Measurements from ENCODE around the gene KMT5C.

KMT5C gene

DNA sequence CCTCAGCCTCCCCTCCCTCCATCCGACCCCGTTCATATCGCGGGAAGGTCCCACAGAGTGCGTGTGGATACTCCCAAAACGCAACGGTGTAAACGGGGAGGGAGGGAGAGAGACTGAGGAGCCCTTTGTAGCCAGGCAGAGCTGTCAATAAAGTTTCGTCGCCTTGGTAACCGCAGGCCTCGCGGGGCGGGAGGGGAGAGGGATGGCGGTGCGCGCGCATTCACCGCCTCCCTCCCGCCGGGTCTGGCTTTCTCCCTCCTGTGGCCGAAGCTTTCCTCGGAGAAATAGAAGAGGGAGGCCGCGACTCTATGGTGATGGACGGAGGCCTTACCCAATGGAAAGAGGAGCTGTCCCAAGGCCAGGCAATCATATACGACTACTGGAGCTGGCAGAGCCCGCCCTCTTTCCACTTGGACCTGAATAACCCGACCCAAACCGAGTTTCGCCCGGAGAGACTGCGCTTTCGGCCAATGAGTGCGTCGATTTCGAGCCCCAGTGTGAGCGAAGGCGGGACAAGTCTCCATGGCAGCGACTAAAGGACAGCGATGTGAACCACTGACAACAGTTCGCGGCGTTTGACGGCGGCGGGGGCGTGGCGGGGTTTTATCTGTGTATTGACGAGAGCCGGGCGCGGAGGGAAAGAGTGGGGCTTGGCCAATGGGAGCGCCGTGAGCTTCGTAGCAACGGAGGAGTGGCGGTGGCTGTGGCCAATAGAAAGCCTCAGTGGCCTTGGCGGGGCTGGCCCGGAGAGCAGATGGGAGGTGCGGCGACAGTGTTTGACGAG lies at the start of gene KMT5C:
Gene KMT5C (plus strand): TSS at position 772 of the 784 bp plus-strand sequence. CDS start 2,061 bp downstream, outside the sequence.
- FAIRE-seq: peak; percentile 98

- FAIRE-seq: no peak
Observed at GRCh38 chr19:55297267-55297666, 42.4 kb upstream of the KMT5C start.

DNA sequence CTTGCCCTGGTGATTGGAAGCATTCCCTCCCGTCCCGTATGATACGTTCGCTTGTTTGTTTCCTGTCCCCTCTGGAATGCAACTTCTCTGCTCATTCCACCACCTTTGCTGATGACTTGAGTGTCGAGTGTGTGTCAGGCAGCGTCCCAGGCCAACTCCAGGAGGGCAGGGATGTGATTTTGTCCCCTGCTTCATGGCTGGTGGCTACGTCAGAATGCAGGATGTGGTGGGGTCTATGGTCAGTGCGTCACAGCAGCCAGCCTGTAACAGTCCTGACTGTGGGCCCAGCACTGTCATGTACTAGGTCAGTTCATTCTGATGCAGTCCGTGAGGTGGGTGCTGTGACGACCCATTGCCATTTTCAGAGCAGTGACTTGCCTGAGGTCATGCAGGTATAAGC lies 39.7 kb upstream of the KMT5C start:
- no peak for FAIRE-seq

- FAIRE-seq: no peak
Observed at GRCh38 chr19:55300886-55301458, 38.7 kb upstream of the KMT5C start.

DNA sequence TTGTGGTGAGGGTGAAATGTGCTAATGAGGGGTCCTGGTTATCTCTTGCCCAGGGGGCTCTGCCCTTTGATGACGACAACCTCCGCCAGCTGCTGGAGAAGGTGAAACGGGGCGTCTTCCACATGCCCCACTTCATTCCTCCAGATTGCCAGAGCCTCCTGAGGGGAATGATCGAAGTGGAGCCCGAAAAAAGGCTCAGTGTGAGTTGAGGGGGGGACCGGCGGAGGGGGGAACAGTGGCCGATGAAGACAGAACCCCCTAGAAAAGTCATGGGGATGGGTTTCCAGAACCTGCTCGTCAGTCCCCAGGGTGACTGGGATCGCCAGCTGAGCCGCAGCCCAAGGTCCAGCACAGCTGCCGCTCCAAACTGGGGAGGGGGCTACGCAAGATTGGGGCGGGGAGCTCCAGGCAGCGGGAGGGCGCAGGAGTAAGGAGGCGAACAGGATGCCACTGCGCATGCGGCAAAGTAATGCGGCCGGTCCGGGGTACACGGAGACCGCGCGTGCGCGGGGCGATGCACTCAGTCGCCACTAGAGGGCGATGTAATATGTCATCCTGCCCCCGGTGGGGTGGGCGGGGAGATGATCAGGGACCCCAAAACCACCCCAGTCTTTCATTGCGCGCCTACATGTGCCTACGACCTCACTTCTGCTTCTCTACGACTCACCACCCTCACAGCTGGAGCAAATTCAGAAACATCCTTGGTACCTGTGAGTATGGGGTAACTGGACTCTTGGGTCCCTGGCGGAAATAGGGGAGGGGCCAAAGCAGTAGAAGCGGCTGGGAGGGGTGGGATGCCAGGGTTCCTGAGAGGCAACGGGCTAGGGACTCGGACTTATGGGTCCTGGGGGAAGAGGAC lies 38.0 kb upstream of the KMT5C start:
- FAIRE-seq: no peak

DNA sequence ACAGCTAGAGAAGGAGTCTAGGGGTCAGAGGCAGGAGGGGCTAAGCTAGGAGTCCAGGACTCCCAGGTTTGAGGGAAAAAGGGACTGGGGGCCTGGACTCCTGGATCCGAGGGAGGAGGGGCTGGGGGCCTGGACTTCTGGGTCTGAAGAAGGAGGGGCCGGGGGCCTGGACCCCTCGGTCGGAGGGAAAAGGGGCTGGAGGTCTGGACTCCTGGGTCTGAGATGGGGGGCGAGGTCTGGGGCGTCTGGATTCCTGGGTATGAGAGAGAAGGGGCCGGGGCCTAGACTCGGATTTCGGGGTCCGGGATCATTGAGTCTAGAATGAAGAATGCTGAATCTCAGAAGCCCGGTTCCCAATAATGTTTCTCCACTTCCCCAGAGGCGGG lies 37.4 kb upstream of the KMT5C start:
- FAIRE-seq: no peak

DNA sequence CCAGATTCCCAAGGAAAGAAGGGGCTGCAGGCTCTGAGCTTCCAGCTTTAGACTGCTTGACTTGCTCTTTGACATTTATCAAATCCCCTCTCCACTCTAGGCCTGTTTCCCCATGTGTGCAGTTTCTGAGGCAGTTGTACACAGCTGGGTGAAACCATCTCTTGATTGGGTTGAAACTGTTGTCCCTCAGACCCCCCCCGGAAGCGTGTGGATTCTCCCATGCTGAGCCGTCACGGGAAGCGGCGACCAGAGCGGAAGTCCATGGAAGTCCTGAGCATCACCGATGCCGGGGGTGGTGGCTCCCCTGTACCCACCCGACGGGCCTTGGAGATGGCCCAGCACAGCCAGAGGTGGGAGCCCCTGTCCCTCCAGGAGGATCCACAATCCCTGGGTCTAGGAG lies 36.2 kb upstream of the KMT5C start:
- no peak for FAIRE-seq

DNA sequence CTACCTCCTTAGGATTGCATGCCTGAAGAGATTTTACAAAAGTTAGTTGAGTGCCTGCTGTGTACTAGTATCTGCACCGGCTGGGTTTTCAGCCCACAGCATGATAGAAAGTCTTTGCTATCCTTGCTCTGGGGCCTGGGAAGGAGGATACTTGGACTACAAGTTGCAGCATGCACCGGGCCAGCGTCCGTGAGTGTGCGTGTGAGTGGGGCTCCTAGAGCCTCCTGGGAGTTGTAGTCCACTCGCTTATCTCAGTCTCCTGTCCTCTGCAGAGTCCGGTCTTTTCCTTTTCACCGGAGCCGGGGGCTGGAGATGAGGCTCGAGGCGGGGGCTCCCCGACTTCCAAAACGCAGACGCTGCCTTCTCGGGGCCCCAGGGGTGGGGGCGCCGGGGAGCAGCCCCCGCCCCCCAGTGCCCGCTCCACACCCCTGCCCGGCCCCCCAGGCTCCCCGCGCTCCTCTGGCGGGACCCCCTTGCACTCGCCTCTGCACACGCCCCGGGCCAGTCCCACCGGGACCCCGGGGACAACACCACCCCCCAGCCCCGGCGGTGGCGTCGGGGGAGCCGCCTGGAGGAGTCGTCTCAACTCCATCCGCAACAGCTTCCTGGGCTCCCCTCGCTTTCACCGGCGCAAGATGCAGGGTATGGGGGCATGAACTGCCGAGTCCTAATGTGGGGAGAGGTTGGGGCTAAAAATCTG lies 35.2 kb upstream of the KMT5C start:
- FAIRE-seq: no peak

DNA sequence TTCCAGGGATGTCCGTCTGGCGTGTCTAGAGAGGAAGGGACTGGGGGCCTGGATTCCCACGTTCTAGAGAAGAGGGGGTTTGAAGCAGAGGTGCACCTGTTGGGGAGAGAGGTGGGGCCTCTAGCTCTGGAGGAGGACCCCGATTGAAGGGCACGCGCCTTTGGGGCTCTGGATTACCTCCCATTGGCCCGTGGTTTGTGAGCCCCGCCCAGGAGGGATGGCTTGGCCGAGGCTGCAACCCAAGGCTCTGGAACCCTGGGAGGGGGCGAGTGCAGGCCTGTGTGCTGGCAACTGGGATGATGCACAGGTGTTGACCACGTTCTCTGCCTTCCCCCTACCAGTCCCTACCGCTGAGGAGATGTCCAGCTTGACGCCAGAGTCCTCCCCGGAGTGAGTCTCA lies 34.7 kb upstream of the KMT5C start:
- FAIRE-seq: no peak

- FAIRE-seq: no peak
Observed at GRCh38 chr19:55305491-55305890, 34.2 kb upstream of the KMT5C start.

DNA sequence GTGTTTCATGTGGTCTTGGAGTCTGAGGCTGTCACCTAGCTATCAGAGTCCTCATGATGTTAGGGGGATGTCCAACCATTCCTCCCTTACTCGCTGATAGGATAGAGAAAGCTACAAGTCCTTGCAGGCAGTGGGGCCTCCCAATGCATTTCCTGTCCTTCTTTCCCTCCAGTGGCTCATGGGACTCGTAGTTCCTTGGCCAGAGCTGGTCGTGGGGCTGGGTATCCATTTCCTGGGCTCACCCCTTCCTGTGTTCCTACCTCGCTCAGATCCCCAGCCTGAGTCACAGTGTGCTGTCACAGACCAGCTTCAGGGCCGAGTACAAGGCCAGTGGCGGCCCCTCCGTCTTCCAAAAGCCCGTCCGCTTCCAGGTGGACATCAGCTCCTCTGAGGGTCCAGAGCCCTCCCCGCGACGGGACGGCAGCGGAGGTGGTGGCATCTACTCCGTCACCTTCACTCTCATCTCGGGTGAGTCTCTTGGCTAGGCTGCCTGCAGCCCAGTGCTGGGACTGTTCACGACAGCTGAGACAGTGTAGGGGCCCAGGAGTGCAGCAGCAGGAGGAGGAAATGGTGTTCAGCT lies 33.6 kb upstream of the KMT5C start:
- FAIRE-seq: no peak

DNA sequence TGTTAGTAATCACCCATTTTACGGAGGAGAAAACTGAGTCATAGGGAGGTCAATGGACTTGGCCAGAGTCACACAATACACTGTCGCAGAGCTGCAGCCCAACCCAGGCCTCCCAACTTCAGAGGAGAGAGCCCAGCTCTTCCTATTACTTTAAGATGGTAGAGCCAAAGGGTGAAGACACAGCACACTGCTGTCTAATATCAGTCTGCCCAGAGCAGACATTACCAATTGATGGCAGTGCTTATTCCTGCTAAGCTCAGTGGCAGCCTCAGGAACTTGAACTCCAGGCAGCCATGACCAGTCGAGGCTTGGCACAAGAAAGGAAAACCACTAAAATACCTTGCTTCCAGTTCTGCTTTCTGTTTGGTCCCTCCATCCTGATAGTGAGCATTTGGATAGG lies 33.0 kb upstream of the KMT5C start:
- no peak for FAIRE-seq

DNA sequence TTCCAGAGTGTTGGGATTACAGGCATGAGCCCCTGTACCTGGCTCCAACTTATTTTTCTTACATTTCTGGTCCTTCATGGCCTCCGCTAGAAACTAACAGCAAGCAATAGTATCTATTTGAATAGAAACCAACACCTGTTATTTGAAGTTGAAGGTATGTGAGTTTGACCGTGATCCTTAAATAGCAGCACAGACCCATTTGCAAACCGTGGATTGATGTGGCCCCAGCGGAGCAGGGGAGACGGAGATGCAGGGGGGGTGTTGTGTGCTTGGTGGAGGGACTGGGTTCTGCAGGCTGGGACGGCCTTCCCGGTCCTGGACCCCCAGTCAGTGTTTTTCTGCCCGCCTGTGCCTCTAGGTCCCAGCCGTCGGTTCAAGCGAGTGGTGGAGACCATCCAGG lies 31.4 kb upstream of the KMT5C start:
- FAIRE-seq: no peak

- no peak for FAIRE-seq
Observed at GRCh38 chr19:55309448-55309847, 30.2 kb upstream of the KMT5C start.

- no peak for FAIRE-seq
Observed at GRCh38 chr19:55310498-55310897, 29.2 kb upstream of the KMT5C start.

DNA sequence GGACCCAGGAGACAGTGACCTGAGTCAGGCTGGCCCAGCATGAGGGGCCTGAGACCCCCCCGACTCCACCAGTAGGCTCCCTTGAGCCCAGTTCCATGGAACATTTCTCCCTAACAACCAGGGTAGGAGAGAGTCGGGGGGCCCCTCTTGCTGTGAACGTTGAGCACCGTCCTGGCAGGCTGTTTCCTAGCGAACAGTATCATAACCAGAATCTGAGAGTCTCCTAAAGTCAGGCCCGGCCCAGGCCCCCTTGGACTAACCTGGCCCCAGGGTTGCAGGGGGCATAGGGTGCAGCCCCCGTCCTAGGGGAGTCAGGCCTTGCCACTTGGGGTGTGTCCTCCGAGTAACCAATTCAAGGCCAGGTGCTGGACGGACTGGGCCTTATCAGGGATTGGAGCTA lies 28.3 kb upstream of the KMT5C start:
- no peak for FAIRE-seq

GRCh38 chr19:55311797-55312196 lies 27.9 kb upstream of the KMT5C start:
- no peak for FAIRE-seq

DNA sequence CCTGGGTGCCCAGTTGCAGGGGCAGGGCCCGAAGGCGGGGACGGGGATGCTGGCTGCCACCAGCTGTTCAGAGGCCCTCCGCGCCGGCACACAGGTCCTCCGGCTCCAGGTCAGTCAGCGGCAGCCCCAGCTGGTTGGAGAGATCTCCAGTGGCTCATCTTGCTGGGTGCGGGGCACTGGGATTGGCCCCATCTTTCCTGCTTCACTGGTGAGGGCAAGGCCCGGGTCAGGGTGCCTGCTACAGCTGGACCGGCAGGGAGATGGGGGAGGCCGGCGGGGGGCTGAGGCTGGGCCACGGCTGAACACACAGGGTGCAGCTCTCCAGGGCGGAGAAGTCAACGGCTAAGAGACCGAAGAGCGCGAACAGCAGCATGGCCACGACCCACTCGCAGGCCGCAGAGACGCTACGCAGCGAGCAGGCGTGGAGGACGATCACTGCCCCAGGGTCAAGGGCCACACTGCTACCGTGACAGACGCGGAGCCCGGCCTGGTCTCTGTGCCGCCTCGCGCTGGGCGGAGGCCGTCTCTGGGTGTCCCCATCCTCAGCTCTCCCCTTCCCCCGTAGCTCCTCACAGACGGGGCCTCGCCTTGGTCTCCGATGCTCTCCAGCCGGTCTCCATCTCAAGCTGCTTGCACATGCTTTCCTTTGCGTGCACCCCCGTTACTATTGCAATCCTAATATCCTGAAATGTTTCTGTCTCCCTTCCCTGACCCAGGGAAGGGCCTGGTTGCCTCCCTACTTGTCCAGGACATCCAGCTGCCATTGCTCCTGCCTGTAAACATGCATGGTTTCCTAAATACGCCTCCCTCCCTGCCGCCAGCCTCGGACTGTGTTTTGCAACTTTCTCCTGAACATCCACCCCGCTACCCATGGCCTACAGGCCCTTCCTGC lies 26.8 kb upstream of the KMT5C start:
- no peak for FAIRE-seq

- no peak for FAIRE-seq
Observed at GRCh38 chr19:55314396-55314795, 25.3 kb upstream of the KMT5C start.

- FAIRE-seq: no peak
Observed at GRCh38 chr19:55315956-55316525, 23.6 kb upstream of the KMT5C start.

- no peak for FAIRE-seq
Observed at GRCh38 chr19:55316646-55317045, 23.0 kb upstream of the KMT5C start.
